GM19397 (cell line): ENCODE measurements around the gene CRABP1.

Experiments used
- ATAC-seq: cut with Tn5 transposase; IDR thresholded peaks from one replicate; pipeline ENCODE4 v1.9.1; 2021; ENCODE audit warnings: mild to moderate bottlenecking, moderate library complexity; ENCODE audit not compliant: unreplicated experiment

CRABP1 gene

GRCh38 chr15:78343276-78344060 lies 3.3 kb downstream of the CRABP1 start:
- ATAC-seq = no peak

DNA sequence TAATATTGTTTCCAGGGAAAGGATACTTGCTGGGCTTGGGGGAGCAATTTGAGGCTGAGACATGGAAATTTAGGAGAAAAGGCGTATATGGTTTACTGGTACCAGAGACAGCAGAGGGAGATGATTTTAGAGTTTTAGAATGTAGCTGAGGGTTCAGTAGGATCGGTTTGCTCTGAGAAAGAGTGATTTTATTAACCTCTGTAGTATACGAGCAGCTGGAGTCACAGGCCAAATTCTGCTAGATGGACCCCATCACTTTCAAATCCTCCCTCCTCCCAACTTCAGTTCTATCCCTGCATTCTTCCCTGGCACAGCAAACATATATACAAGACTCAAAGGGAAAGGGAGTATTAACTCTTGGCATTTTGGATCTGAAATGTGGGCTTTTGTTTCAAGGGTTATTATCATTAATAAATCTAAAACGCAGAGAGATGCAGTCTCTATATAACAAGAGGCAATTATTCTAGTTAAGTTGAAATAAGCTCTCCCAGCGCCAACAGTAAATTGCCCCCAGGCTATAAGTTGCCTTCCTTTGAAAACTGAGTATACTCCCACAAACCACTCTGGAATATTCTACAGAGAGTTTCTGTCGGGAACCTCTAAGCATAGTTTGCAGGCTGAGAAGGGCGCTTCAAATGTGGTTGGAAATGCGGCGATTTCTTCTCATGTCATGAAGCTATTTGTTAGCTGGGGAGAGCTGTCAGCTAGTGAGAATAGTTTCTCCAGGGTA lies 5.4 kb downstream of the CRABP1 start:
- ATAC-seq = no peak

- ATAC-seq = no peak
Observed at GRCh38 chr15:78347586-78348543, 7.7 kb downstream of the CRABP1 start.

DNA sequence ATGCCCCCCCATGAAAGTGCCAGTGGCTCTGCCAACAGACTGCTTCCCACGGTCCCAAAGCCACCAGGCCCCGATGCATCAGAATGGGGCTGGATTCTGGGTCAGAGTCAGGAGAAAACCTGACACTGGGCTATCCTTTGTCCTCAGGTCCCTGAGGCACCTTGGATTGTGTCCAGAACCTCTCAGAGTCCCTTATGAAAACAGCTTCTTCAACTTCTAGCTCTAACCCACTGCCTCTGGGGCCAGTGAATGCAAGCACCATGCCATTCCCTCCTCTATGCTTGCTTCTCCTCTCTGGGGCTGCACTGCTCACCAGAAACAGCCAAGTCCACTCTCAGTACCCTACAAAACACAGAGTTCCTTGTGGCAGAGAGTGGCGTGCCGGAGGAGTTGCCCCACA lies 9.9 kb downstream of the CRABP1 start:
- ATAC-seq = no peak

GRCh38 chr15:78351539-78351938 lies 11.4 kb downstream of the CRABP1 start:
- no peak for ATAC-seq

- no peak for ATAC-seq
Observed at GRCh38 chr15:78353093-78353492, 12.9 kb downstream of the CRABP1 start.

DNA sequence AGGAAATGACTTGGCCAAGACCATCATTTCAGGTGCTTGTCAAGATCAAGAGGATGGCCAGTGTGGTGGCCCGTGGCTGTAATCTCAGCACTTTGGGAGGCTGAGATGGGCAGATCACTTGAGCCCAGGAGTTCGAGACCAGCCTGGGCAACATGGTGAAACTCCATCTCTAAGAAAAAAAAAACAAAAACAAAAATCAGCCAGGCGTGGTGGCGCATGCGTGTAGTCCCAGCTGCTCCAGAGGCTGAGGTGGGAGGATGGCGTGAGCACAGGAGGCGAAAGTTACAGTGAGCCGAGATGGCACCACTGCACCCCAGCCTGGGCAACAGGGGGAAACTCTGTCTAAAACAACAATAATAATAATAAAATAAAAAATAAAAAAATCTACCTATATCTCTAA lies 15.0 kb downstream of the CRABP1 start:
- ATAC-seq = no peak

DNA sequence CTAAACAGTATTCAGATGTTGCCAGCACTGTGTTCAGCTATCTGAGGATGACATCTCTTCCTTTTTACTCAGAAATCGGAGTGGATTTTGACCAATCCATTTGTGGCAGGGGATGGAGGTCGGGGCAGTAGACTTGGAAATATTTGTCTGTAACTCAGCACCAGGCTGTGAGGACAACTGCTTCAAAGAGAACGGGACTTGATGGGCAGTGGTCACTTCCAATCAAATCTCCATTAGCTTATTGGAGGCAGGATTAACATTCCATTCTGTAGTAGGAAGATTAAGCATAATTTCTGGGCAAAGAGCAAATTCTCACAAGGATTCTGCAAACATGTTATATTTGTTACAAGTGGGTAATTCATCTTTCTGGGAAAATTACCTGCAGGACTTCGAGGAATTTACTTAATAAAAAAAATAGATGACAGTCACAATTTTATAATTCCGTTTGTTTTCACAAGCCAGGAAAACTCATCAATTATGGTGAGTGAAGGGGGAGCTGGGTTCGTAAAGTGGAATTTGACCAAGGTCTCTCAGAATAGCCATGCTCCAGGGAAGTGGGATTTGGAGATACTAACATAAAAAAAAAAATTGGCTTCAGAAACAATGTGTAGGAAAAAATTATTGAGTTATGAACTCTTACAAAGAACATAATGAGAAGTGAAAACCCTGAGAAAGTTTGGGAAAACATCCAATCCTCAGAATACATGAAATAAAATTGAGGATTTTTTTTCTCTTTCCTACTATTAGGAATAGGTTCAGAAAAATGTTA lies 18.1 kb downstream of the CRABP1 start:
- ATAC-seq = no peak

DNA sequence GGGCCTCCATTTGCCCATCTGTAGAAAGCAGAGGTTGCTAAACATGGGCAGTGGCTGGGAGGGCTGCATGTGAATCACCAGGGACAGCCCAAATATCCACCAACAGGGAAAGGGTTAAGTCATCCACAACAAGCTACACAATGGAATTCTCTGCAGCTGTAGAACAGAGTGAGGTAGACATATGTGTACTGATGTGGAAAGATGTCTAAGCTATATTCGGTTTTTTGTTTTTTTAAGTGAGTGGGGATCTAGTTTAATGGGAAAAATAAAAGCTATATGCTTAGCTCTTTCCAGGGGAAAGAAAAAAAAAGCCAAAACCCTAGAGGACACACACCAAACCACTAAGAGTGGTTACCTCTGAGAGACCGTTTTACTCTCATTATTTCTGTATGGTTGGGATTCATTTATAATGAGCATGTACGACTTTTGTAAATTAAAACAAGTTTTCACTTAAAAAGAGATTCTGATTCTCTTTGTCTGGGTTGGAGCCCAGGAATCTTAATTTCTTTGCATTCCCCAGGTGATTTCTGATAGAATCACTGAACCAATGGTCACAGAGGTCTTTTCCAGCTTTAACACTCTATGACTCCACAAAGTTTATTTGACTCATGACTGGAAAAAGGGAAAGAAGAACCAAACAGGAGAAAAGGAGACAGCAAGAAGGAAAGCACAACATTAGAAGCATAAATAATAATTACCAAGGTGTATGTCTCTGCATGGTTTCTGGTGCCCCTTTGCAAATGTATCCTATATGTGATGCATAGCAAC lies 19.1 kb downstream of the CRABP1 start:
- no peak for ATAC-seq

GRCh38 chr15:78360367-78360801 lies 20.2 kb downstream of the CRABP1 start:
- no peak for ATAC-seq

GRCh38 chr15:78360958-78361718 lies 21.0 kb downstream of the CRABP1 start:
- ATAC-seq = no peak

- no peak for ATAC-seq
Observed at GRCh38 chr15:78361771-78362506, 21.8 kb downstream of the CRABP1 start.

DNA sequence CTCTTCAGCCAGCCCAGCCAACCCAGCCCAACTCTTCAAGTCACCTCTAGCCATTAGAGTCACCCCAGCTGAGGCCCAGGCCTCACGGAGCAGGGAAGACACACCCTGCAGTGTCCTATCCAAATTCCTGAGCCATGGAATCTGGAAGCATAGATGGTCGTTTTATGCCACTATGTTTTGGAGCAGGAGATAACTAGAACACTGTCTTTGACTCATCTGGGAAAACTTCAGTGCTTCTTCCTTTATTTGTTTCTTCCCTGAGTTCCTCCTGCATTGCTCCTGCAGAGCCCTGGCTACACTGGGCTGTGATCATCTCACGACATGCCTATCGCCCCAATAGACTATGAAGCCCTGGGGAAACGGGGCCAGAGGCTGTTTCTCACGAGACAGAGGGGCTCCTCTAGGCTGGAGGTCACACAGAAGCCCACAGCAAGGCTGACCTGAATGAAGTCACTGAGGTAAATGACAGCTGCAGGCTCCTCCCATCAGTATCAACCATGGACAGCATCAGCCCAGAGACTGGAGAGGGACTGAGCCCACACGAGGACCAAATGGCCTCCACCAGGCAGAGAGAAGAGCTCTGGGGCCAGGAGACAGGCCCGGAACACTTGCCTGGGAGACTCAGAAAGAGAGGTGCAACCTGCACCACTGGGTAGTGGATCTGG lies 22.7 kb downstream of the CRABP1 start:
- ATAC-seq = no peak

- ATAC-seq = no peak
Observed at GRCh38 chr15:78363381-78363734, 23.2 kb downstream of the CRABP1 start.

- ATAC-seq = no peak
Observed at GRCh38 chr15:78364233-78364632, 24.1 kb downstream of the CRABP1 start.

- no peak for ATAC-seq
Observed at GRCh38 chr15:78365917-78366316, 25.8 kb downstream of the CRABP1 start.

DNA sequence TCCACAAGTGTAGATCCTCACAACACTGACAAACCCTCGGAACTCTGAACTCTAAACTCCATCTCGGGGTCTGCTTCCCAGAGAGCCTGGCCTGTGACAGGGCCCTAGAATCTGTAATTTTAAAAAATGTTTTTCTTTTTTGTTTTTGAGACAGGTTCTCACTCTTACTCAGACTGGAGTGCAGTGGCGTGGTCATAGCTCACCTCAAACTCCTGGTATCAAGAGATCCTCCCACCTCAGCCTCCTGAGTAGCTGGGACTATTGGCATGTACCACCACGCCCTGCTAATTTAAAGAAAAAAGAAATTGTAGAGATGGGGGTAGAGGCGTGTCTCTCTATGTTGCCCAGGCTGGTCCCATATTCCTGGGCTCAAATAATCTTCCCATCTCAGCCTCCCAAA lies 26.2 kb downstream of the CRABP1 start:
- ATAC-seq = no peak

DNA sequence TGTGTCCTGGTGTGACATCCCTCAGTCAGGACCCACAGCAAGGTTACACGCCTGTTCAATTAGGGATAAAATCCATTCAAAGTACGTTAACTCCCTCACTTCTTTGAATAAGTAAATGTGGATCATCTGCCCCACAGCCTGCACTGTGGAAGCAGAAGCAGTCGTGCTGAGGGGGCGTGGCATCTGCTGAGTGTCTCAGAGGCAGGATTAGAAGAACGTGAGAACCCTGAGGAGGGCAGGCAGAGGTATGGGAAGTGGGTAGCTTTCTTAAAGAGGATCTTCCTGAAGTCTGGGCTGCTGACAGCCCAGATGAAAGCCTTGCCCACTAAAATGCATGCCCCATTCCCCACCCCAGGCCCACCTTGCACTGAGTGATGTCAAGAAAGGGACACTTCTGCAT lies 28.5 kb downstream of the CRABP1 start:
- ATAC-seq = no peak
